SK-N-SH (cell line): ENCODE data around the gene RB1. TPM values are rescaled to one million over a fixed set of nuclear protein-coding genes. Genes with fewer than 3 reads are reported as not detected.

Source experiments
- CTCF ChIA-PET: fragments of 300-600, 350-600 bp; formaldehyde crosslinking; extraction: SDS; loops from one replicate; lab custom pipeline; 2021; lab: Yijun Ruan, JAX
- POLR2A ChIA-PET: fragments of 350-600 bp; sonication (Branson Sonifier 250); formaldehyde crosslinking; extraction: SDS; loops from one replicate; lab custom pipeline; 2020; ENCODE audit warnings: antibody characterized with exemption, inconsistent platforms; lab: Yijun Ruan, JAX
- DNase-seq: peaks from one replicate; pipeline ENCODE4 v3.0.0; 2012
- H2AFZ ChIP-seq: fragments of 200-600 bp; sonication (generic); 2 replicates; pipeline ENCODE4 v1.8.1; 2016; ENCODE audit warnings: antibody characterized with exemption, mild to moderate bottlenecking, low read depth
- H3F3A ChIP-seq: fragments of 200-600 bp; sonication (generic); replicated peaks from 2 replicates; pipeline ENCODE3; 2016; ENCODE audit warnings: antibody characterized with exemption, mild to moderate bottlenecking; ENCODE audit not compliant: insufficient read depth
- H3K27ac ChIP-seq, 2 experiments: fragments of 200-500 bp in 1 of 2; fragments of 200-600 bp in 1 of 2; sonication (Bioruptor generic) in 1 of 2; sonication (generic), shearing (Covaris generic) in 1 of 2; 2 replicates each; pipeline versions ENCODE4 v1.5.1 to v1.6.1; 2014 to 2016; ENCODE audit warnings: low read depth in 2 of 2, inconsistent platforms in 1 of 2, low read length in 1 of 2, mild to moderate bottlenecking in 1 of 2, mixed read lengths in 1 of 2
- H3K27me3 ChIP-seq: fragments of 200-600 bp; sonication (generic), shearing (Covaris generic); 2 replicates; pipeline ENCODE4 v1.6.1; 2016; ENCODE audit warnings: mixed run types; ENCODE audit not compliant: insufficient read depth
- H3K36me3 ChIP-seq, 2 experiments: fragments of 200-500 bp in 1 of 2; fragments of 200-600 bp in 1 of 2; sonication (Bioruptor generic) in 1 of 2; sonication (generic) in 1 of 2; replicated peaks in 1 of 2; 2 replicates each; pipeline versions ENCODE3 to v1.5.1; 2014 to 2016; ENCODE audit warnings: low read length in 1 of 2, mild to moderate bottlenecking in 1 of 2; ENCODE audit not compliant: insufficient read depth in 2 of 2, control insufficient read depth in 1 of 2
- H3K4me1 ChIP-seq, 2 experiments: fragments of 200-500 bp in 1 of 2; fragments of 200-600 bp in 1 of 2; sonication (Bioruptor generic) in 1 of 2; sonication (generic), shearing (Covaris generic) in 1 of 2; 2 replicates each; pipeline versions ENCODE4 v1.5.1 to v1.6.1; 2014 to 2016; ENCODE audit warnings: low read depth in 1 of 2, low read length in 1 of 2, mixed run types in 1 of 2; ENCODE audit not compliant: insufficient read depth in 2 of 2, control insufficient read depth in 1 of 2
- H3K4me2 ChIP-seq: fragments of 200-600 bp; sonication (generic), shearing (Covaris generic); 2 replicates; pipeline ENCODE4 v1.6.1; 2017; ENCODE audit warnings: mixed run types
- H3K4me3 ChIP-seq, 2 experiments: fragments of 200-500 bp in 1 of 2; fragments of 200-600 bp in 1 of 2; sonication (Bioruptor generic) in 1 of 2; sonication (generic), shearing (Covaris generic) in 1 of 2; 2 replicates each; pipeline versions ENCODE4 v1.5.1 to v1.8.1; 2014 to 2016; ENCODE audit warnings: low read depth in 2 of 2, inconsistent platforms in 1 of 2, low read length in 1 of 2, mild to moderate bottlenecking in 1 of 2, mixed read lengths in 1 of 2, moderate library complexity in 1 of 2
- H3K79me2 ChIP-seq: fragments of 200-600 bp; sonication (generic); 2 replicates; pipeline ENCODE4 v1.8.1; 2017; ENCODE audit warnings: mild to moderate bottlenecking; ENCODE audit not compliant: insufficient read depth
- H3K9ac ChIP-seq: fragments of 200-600 bp; sonication (generic); 2 replicates; pipeline ENCODE4 v1.6.1; 2017; ENCODE audit warnings: mixed run types
- H3K9me2 ChIP-seq: fragments of 200-600 bp; sonication (generic); 2 replicates; pipeline ENCODE4 v1.6.1; 2017; ENCODE audit warnings: mixed run types
- H3K9me3 ChIP-seq: fragments of 200-600 bp; sonication (generic); 2 replicates; pipeline ENCODE4 v1.6.1; 2017; ENCODE audit warnings: mixed run types, mild to moderate bottlenecking, moderate library complexity
- H4K20me1 ChIP-seq: fragments of 200-600 bp; sonication (generic); 2 replicates; pipeline ENCODE4 v1.6.1; 2017; ENCODE audit warnings: mild to moderate bottlenecking, mixed run types; ENCODE audit not compliant: insufficient read depth
- FOSL2 ChIP-seq: IDR thresholded peaks from 2 replicates; pipeline ENCODE4 v1.4.0; 2012; ENCODE audit warnings: low read depth, mild to moderate bottlenecking, moderate library complexity, borderline replicate concordance
- FOXM1 ChIP-seq: IDR thresholded peaks from 2 replicates; pipeline ENCODE4 v1.4.0; 2012; ENCODE audit warnings: low read depth, mild to moderate bottlenecking
- GABPA ChIP-seq: IDR thresholded peaks from 2 replicates; pipeline ENCODE4 v1.4.0; 2012; ENCODE audit warnings: low read depth, mild to moderate bottlenecking
- GATA2 ChIP-seq: sonication (generic); formaldehyde crosslinking; IDR thresholded peaks from 2 replicates; pipeline ENCODE4 v1.5.0; 2020; ENCODE audit warnings: mild to moderate bottlenecking, missing genetic modification reagents
- IRF3 ChIP-seq: fragments of 150-350 bp; IDR thresholded peaks from 2 replicates; pipeline ENCODE4 v1.6.1; 2016; ENCODE audit warnings: mild to moderate bottlenecking, low read depth, low read length
- MAX ChIP-seq: IDR thresholded peaks from 2 replicates; pipeline ENCODE4 v1.4.0; 2012; ENCODE audit warnings: low read depth
- PBX3 ChIP-seq: IDR thresholded peaks from 2 replicates; pipeline ENCODE4; 2012
- RCOR1 ChIP-seq: fragments of 150-350 bp; IDR thresholded peaks from 2 replicates; pipeline ENCODE4 v1.6.1; 2017; ENCODE audit warnings: antibody characterized with exemption, low read length
- REST ChIP-seq: IDR thresholded peaks from 2 replicates; pipeline ENCODE4 v1.6.1; 2012; ENCODE audit warnings: mild to moderate bottlenecking, low read depth, low read length, moderate library complexity
- RFX5 ChIP-seq: IDR thresholded peaks from 2 replicates; pipeline ENCODE4 v1.6.1; 2012; ENCODE audit warnings: mild to moderate bottlenecking, improper control_type of control experiment, low read length
- RXRA ChIP-seq: IDR thresholded peaks from 2 replicates; pipeline ENCODE4 v1.4.0; 2012; ENCODE audit warnings: low read depth, mild to moderate bottlenecking, borderline replicate concordance
- SMC3 ChIP-seq: IDR thresholded peaks from 2 replicates; pipeline ENCODE4 v1.6.1; 2012; ENCODE audit warnings: low read depth, low read length, improper control_type of control experiment
- TCF12 ChIP-seq: IDR thresholded peaks from 2 replicates; pipeline ENCODE4 v1.4.0; 2012
- TEAD4 ChIP-seq: IDR thresholded peaks from 2 replicates; pipeline ENCODE4 v1.4.0; 2012; ENCODE audit warnings: mild to moderate bottlenecking, borderline replicate concordance; ENCODE audit not compliant: insufficient read depth
- YY1 ChIP-seq: IDR thresholded peaks from 2 replicates; pipeline ENCODE4 v1.4.0; 2012; ENCODE audit warnings: low read depth, mild to moderate bottlenecking
- ZBTB33 ChIP-seq: IDR thresholded peaks from 2 replicates; pipeline ENCODE4 v1.4.0; 2012; ENCODE audit warnings: low read depth, borderline replicate concordance
- WGBS: methylation state at CpG from one replicate; pipeline ENCODE4 v1.1.6; 2017; ENCODE audit warnings: low lambda C conversion rate; 5-methylcytosine and 5-hydroxymethylcytosine counted together
- polyA plus RNA-seq, 3 experiments: library from polyadenylated mRNA; depleted of rRNA; stranded (reverse); fragments of >200 nt; gene quantifications; 2 replicates each; pipeline ENCODE4 v1.2.3, GENCODE V29; 2012

Gene RB1
- polyA plus RNA-seq, 1 of the 3 experiments (the other 2 are of a cell fraction): 11.5 TPM

- Histone ChIP-seq H3K79me2 (peaks cover 7% of the 10 kb centered on the region; the same call in 1 of the 2 replicates), H3K9me2 (no peaks in the 10 kb centered on the region), H3K4me2 (no peak overlapping the region), H3K36me3 (peaks cover 0 to 11% of the 10 kb centered on the region in 2 experiments), H2AFZ (no peak overlapping the region), H3F3A (peaks cover 7% of the 10 kb centered on the region), H3K4me3 (no peak overlapping the region), H3K4me1 (no peaks in the 10 kb centered on the region; a peak in 1 of 4 replicates), H3K27ac (no peak overlapping the region), H3K9me3 (no peaks in the 10 kb centered on the region), H3K27me3 (no peaks in the 10 kb centered on the region), H3K9ac (no peak overlapping the region), H4K20me1 (no peaks in the 10 kb centered on the region)
- CTCF ChIA-PET: no interaction called here
- DNase-seq: no peak
- POLR2A ChIA-PET: no interaction called here
- 98% methylated on average over 3 of the region's 3 CpGs for WGBS
- TF ChIP-seq FOSL2 (no peak), TEAD4 (no peak), GABPA (no peak), TCF12 (no peak), RXRA (no peak), PBX3 (no peak), RCOR1 (no peak), SMC3 (no peak), ZBTB33 (no peak), MAX (no peak), GATA2 (CRISPR knock-in tag) (no peak), RFX5 (no peak), REST (no peak), FOXM1 (no peak), IRF3 (no peak), YY1 (no peak)
Measured at GRCh38 chr13:48424212-48424611, 120.7 kb downstream of the RB1 start.
